GM23338 (cell line): ENCODE results near the gene COX7B. TPM values are rescaled to one million over a fixed set of nuclear protein-coding genes. Genes with fewer than 3 reads are reported as not detected.
"Not testable (repeated sequence)": the region's sequence is repeated elsewhere in the genome, so short reads cannot be mapped to it uniquely, and the experiment has no call there.

Source experiments
- ATAC-seq: fragments of 200-7000 bp; cut with Tn5 transposase; 3 replicates; pipeline ENCODE4 v1.9.1; 2020
- DNase-seq: peaks from one replicate; pipeline ENCODE4 v3.0.0-alpha.2; 2015; ENCODE audit warnings: low spot score
- H2AFZ ChIP-seq: fragments of 200-600 bp; sonication (generic); 2 replicates; pipeline ENCODE4 v1.8.0; 2016; ENCODE audit warnings: antibody characterized with exemption, mild to moderate bottlenecking, moderate library complexity
- H3F3A ChIP-seq: fragments of 200-600 bp; sonication (generic); replicated peaks from 2 replicates; pipeline ENCODE4 v1.8.0; 2017; ENCODE audit warnings: antibody characterized with exemption, mixed run types, low read depth
- H3K27ac ChIP-seq: fragments of 200-600 bp; sonication (generic); 2 replicates; pipeline ENCODE4 v1.6.1; 2016; ENCODE audit warnings: low read depth
- H3K27me3 ChIP-seq: fragments of 200-600 bp; sonication (generic); 2 replicates; pipeline ENCODE4 v1.8.0; 2016; ENCODE audit warnings: mild to moderate bottlenecking, mixed run types, moderate library complexity; ENCODE audit not compliant: insufficient read depth
- H3K36me3 ChIP-seq: fragments of 200-600 bp; sonication (generic); 2 replicates; pipeline ENCODE4 v1.8.0; 2016; ENCODE audit warnings: mild to moderate bottlenecking; ENCODE audit not compliant: insufficient read depth
- H3K4me1 ChIP-seq: fragments of 200-600 bp; sonication (generic); 2 replicates; pipeline ENCODE4 v1.8.0; 2016; ENCODE audit warnings: mild to moderate bottlenecking, moderate library complexity; ENCODE audit not compliant: insufficient read depth
- H3K4me2 ChIP-seq: fragments of 200-600 bp; sonication (generic); 2 replicates; pipeline ENCODE4 v1.7.1; 2017; ENCODE audit warnings: mixed run types
- H3K4me3 ChIP-seq: fragments of 200-600 bp; sonication (generic); 2 replicates; pipeline ENCODE4 v1.6.1; 2016; ENCODE audit warnings: mixed run types
- H3K79me2 ChIP-seq: fragments of 200-600 bp; sonication (generic); replicated peaks from 2 replicates; pipeline ENCODE4 v1.8.0; 2017; ENCODE audit warnings: mild to moderate bottlenecking; ENCODE audit not compliant: insufficient read depth
- H3K9me2 ChIP-seq: fragments of 200-600 bp; sonication (generic); 2 replicates; pipeline ENCODE4 v1.8.0; 2017; ENCODE audit not compliant: insufficient read depth
- H4K20me1 ChIP-seq: fragments of 200-600 bp; sonication (generic); replicated peaks from 2 replicates; pipeline ENCODE4 v1.8.0; 2017; ENCODE audit warnings: mild to moderate bottlenecking; ENCODE audit not compliant: insufficient read depth
- H3K27ac Mint-ChIP-seq: 2 replicates; pipeline ENCODE4 v1.8.0; 2020; ENCODE audit warnings: inconsistent platforms, mild to moderate bottlenecking, moderate library complexity, mixed read lengths
- H3K27me3 Mint-ChIP-seq: 3 replicates; pipeline ENCODE4 v1.8.0; 2022; ENCODE audit warnings: low read depth, mild to moderate bottlenecking, moderate library complexity, mixed read lengths, inconsistent platforms; ENCODE audit not compliant: insufficient read depth, poor library complexity
- H3K36me3 Mint-ChIP-seq: 3 replicates; pipeline ENCODE4 v1.8.0; 2021; ENCODE audit warnings: low read depth, mild to moderate bottlenecking, inconsistent platforms, moderate library complexity, mixed read lengths
- H3K4me1 Mint-ChIP-seq: 3 replicates; pipeline ENCODE4 v1.8.0; 2020; ENCODE audit warnings: mild to moderate bottlenecking, inconsistent platforms, mixed read lengths
- H3K4me3 Mint-ChIP-seq: 3 replicates; pipeline ENCODE4 v1.8.0; 2021; ENCODE audit warnings: moderate library complexity, mild to moderate bottlenecking, inconsistent platforms, mixed read lengths
- H3K9me3 Mint-ChIP-seq: 3 replicates; pipeline ENCODE4 v1.8.0; 2020; ENCODE audit warnings: moderate library complexity, mild to moderate bottlenecking, inconsistent platforms, mixed read lengths
- CREB1 ChIP-seq: fragments of 250-450 bp; sonication (Bioruptor Pico); IDR thresholded peaks from 2 replicates; pipeline ENCODE4 v1.5.0; 2020; ENCODE audit warnings: low read depth, mild to moderate bottlenecking, moderate library complexity
- ETS1 ChIP-seq: IDR thresholded peaks from 2 replicates; pipeline ENCODE4 v1.6.1; 2016; ENCODE audit warnings: antibody characterized with exemption
- EZH2 ChIP-seq: fragments of 200-600 bp; sonication (generic); IDR thresholded peaks from one replicate; pipeline ENCODE4 v1.8.0; 2017; ENCODE audit warnings: antibody characterized with exemption, mild to moderate bottlenecking, low read depth; ENCODE audit not compliant: unreplicated experiment
- EZH2phosphoT487 ChIP-seq: fragments of 200-600 bp; sonication (generic); IDR thresholded peaks from one replicate; pipeline ENCODE4 v1.8.1; 2018; ENCODE audit warnings: antibody characterized with exemption; ENCODE audit not compliant: unreplicated experiment
- NANOG ChIP-seq: IDR thresholded peaks from 2 replicates; pipeline ENCODE4 v1.6.1; 2016; ENCODE audit warnings: antibody characterized with exemption, borderline replicate concordance
- POLR2AphosphoS5 ChIP-seq: IDR thresholded peaks from 2 replicates; pipeline ENCODE4 v1.6.1; 2016; ENCODE audit warnings: antibody characterized with exemption, low read depth
- REST ChIP-seq: IDR thresholded peaks from one replicate; pipeline ENCODE4 v1.6.1; 2018; ENCODE audit warnings: antibody characterized with exemption; ENCODE audit not compliant: unreplicated experiment
- STAT1 ChIP-seq: IDR thresholded peaks from one replicate; pipeline ENCODE4 v1.6.1; 2016; ENCODE audit warnings: antibody characterized with exemption; ENCODE audit not compliant: unreplicated experiment
- ZNF114 ChIP-seq: fragments of 250-450 bp; sonication (Bioruptor Pico); IDR thresholded peaks from 2 replicates; pipeline ENCODE4 v1.5.0; 2020; ENCODE audit warnings: mild to moderate bottlenecking, moderate library complexity
- ZNF462 ChIP-seq: fragments of 250-450 bp; sonication (Bioruptor Pico); IDR thresholded peaks from 2 replicates; pipeline ENCODE4 v1.5.0; 2020; ENCODE audit warnings: mild to moderate bottlenecking, moderate library complexity
- polyA plus RNA-seq: library from polyadenylated mRNA; unstranded; fragments of >200 nt; fragmentation: Nextera tagmentation; extraction: Ambion mirVana; gene quantifications from 2 replicates; pipeline ENCODE4 v1.2.1, GENCODE V29; 2016
- total RNA-seq: library from RNA; depleted of rRNA; stranded (reverse); fragments of >200 nt; shearing (Covaris generic); gene quantifications from 2 replicates; pipeline ENCODE4 v1.2.3, GENCODE V29; 2014

Gene COX7B
- total and polyA plus RNA-seq, 2 experiments from 2014 or later = 411 to 1,029 TPM

- Histone ChIP-seq H3K4me2 (no peak overlapping the region), H3K27me3 (no peaks in the 10 kb centered on the region), H3K4me3 (no peak overlapping the region), H3K27ac (no peak overlapping the region), H4K20me1 (no peaks in the 10 kb centered on the region), H3K36me3 (no peaks in the 10 kb centered on the region), H3F3A (no peaks in the 10 kb centered on the region), H2AFZ (no peak overlapping the region), H3K9me2 (no peaks in the 10 kb centered on the region), H3K79me2 (peaks cover 5% of the 10 kb centered on the region; the same call in 1 of the 2 replicates), H3K4me1 (no peaks in the 10 kb centered on the region)
- Mint-ChIP-seq H3K4me3 (no peak overlapping the region), H3K36me3 (peaks cover 15% of the 10 kb centered on the region), H3K27ac (no peak overlapping the region), H3K27me3 (peaks cover 2% of the 10 kb centered on the region), H3K4me1 (no peaks in the 10 kb centered on the region), H3K9me3 (no peaks in the 10 kb centered on the region)
- no peak for DNase-seq
- no peak for ATAC-seq
- TF ChIP-seq ZNF114 = no peak
- TF ChIP-seq ETS1 = no peak
- TF ChIP-seq POLR2AphosphoS5 = no peak
- TF ChIP-seq NANOG = no peak
- TF ChIP-seq EZH2 = no peak
- TF ChIP-seq REST = no peak
- TF ChIP-seq EZH2phosphoT487 = no peak
- TF ChIP-seq ZNF462 (CRISPR knock-in tag) = no peak
- TF ChIP-seq CREB1 (CRISPR knock-in tag) = no peak
- no peak for TF ChIP-seq STAT1
Measured at GRCh38 chrX:77875372-77875771, 23.9 kb upstream of the COX7B start.

GRCh38 chrX:77881418-77881817 lies 17.9 kb upstream of the COX7B start:
- not testable (repeated sequence) for H3K27ac ChIP-seq, H3F3A ChIP-seq, H3K36me3 Mint-ChIP-seq, H3K4me3 ChIP-seq, H3K4me1 ChIP-seq, H2AFZ ChIP-seq, H3K9me3 Mint-ChIP-seq, H3K36me3 ChIP-seq, H3K9me2 ChIP-seq, H3K27me3 ChIP-seq, H3K4me3 Mint-ChIP-seq, ATAC-seq, H3K4me2 ChIP-seq, DNase-seq, H3K27ac Mint-ChIP-seq, H3K27me3 Mint-ChIP-seq, H3K4me1 Mint-ChIP-seq, H4K20me1 ChIP-seq
- peaks cover 22% of the 10 kb centered on the region for H3K79me2 ChIP-seq
